Nephron progenitor cell (in vitro differentiated cells): ENCODE measurements around the gene TMSB10.

Experiments used
- DNase-seq: peaks from one replicate; pipeline ENCODE4 v3.0.0; 2021
- H3K27ac Mint-ChIP-seq: 2 replicates; pipeline ENCODE4 v1.8.0; 2021; ENCODE audit warnings: mild to moderate bottlenecking, moderate library complexity, mixed read lengths
- H3K27me3 Mint-ChIP-seq: 2 replicates; pipeline ENCODE4 v1.8.0; 2021; ENCODE audit warnings: mild to moderate bottlenecking, low read depth, mixed read lengths; ENCODE audit not compliant: poor library complexity
- H3K36me3 Mint-ChIP-seq: 2 replicates; pipeline ENCODE4 v1.8.0; 2021; ENCODE audit warnings: low read depth, mixed read lengths
- H3K4me1 Mint-ChIP-seq: 2 replicates; pipeline ENCODE4 v1.8.0; 2021; ENCODE audit warnings: mixed read lengths
- H3K4me3 Mint-ChIP-seq: 2 replicates; pipeline ENCODE4 v1.8.0; 2021; ENCODE audit warnings: mild to moderate bottlenecking, moderate library complexity, mixed read lengths
- H3K9me3 Mint-ChIP-seq: 2 replicates; pipeline ENCODE4 v1.8.0; 2021; ENCODE audit warnings: mild to moderate bottlenecking, moderate library complexity, mixed read lengths
- CTCF ChIP-seq: fragments of 200-600 bp; sonication (generic); IDR thresholded peaks from 2 replicates; pipeline ENCODE4 v1.5.0; 2021; ENCODE audit warnings: antibody characterized with exemption

The TMSB10 gene

GRCh38 chr2:84919885-84920580 lies 14.6 kb downstream of the TMSB10 start:
- H3K4me3 Mint-ChIP-seq: no peak overlapping the region

GRCh38 chr2:84923009-84923408 lies 17.6 kb downstream of the TMSB10 start:
- peaks cover 30% of the 10 kb centered on the region for H3K4me1 Mint-ChIP-seq
- no peak for TF ChIP-seq CTCF

More at GRCh38 chr2:84919885-84920580, 14.6 kb downstream of the TMSB10 start:
- no peak for TF ChIP-seq CTCF
- Mint-ChIP-seq H3K9me3 (no peaks in the 10 kb centered on the region), H3K4me1 (peaks cover 15% of the 10 kb centered on the region), H3K27ac (no peak overlapping the region), H3K36me3 (no peaks in the 10 kb centered on the region), H3K27me3 (peaks cover 4% of the 10 kb centered on the region)
- no peak for DNase-seq

GRCh38 chr2:84924173-84925106 lies 19.0 kb downstream of the TMSB10 start:
- Mint-ChIP-seq H3K4me3 (no peak overlapping the region), H3K36me3 (no peaks in the 10 kb centered on the region), H3K27me3 (no peaks in the 10 kb centered on the region), H3K9me3 (no peaks in the 10 kb centered on the region), H3K4me1 (peaks cover 28% of the 10 kb centered on the region), H3K27ac (peak overlapping the region; percentile 50)
- no peak for DNase-seq
- no peak for TF ChIP-seq CTCF

More at GRCh38 chr2:84923009-84923408, 17.6 kb downstream of the TMSB10 start:
- no peak overlapping the region for H3K4me3 Mint-ChIP-seq
- H3K27me3 Mint-ChIP-seq: no peaks in the 10 kb centered on the region
- H3K36me3 Mint-ChIP-seq: no peaks in the 10 kb centered on the region
- H3K9me3 Mint-ChIP-seq: no peaks in the 10 kb centered on the region
- no peak overlapping the region for H3K27ac Mint-ChIP-seq
- DNase-seq: no peak

GRCh38 chr2:84925336-84925723 lies 19.9 kb downstream of the TMSB10 start:
- Mint-ChIP-seq H3K36me3 (no peaks in the 10 kb centered on the region), H3K4me1 (peaks cover 21% of the 10 kb centered on the region), H3K27me3 (no peaks in the 10 kb centered on the region), H3K27ac (no peak overlapping the region), H3K4me3 (no peak overlapping the region), H3K9me3 (no peaks in the 10 kb centered on the region)
- DNase-seq: no peak
- TF ChIP-seq CTCF: no peak

GRCh38 chr2:84925724-84926376 lies 20.4 kb downstream of the TMSB10 start:
- Mint-ChIP-seq H3K36me3 (no peaks in the 10 kb centered on the region), H3K9me3 (no peaks in the 10 kb centered on the region), H3K27me3 (no peaks in the 10 kb centered on the region), H3K4me1 (peaks cover 21% of the 10 kb centered on the region), H3K4me3 (peak overlapping the region; percentile 79), H3K27ac (no peak overlapping the region)
- DNase-seq: peak; percentile 98
- TF ChIP-seq CTCF: peak; percentile 98
